Loucy (cell line): ENCODE data around the gene POMT2.
"Not testable (repeated sequence)": the region's sequence is repeated elsewhere in the genome, so short reads cannot be mapped to it uniquely, and the experiment has no call there.

Experiments
- H2AFZ ChIP-seq: fragments of 200-600 bp; sonication (generic); 2 replicates; pipeline ENCODE4 v1.6.0; 2016; ENCODE audit warnings: antibody characterized with exemption, mild to moderate bottlenecking, low read length, moderate library complexity
- H3F3A ChIP-seq: fragments of 200-600 bp; 2 replicates; pipeline ENCODE4 v1.6.0; 2016; ENCODE audit warnings: antibody characterized with exemption, low read depth, mild to moderate bottlenecking
- H3K27me3 ChIP-seq: fragments of 200-600 bp; sonication (generic); 2 replicates; pipeline ENCODE4 v1.6.1; 2014; ENCODE audit warnings: low read length, mild to moderate bottlenecking; ENCODE audit not compliant: insufficient read depth, poor library complexity, severe bottlenecking
- H3K36me3 ChIP-seq: fragments of 200-600 bp; sonication (generic); 2 replicates; pipeline ENCODE4 v1.6.1; 2016; ENCODE audit warnings: low read length; ENCODE audit not compliant: insufficient read depth
- H3K4me1 ChIP-seq: fragments of 200-600 bp; sonication (generic); 2 replicates; pipeline ENCODE4 v1.5.1; 2014; ENCODE audit warnings: low read length, mild to moderate bottlenecking; ENCODE audit not compliant: insufficient read depth, poor library complexity, severe bottlenecking
- H3K4me2 ChIP-seq: fragments of 200-600 bp; sonication (generic); 2 replicates; pipeline ENCODE4 v1.6.0; 2014; ENCODE audit warnings: antibody characterized with exemption, low read length, low read depth, mild to moderate bottlenecking; ENCODE audit not compliant: poor library complexity, severe bottlenecking
- H3K4me3 ChIP-seq: fragments of 200-600 bp; sonication (generic); 2 replicates; pipeline ENCODE4 v1.5.1; 2014; ENCODE audit warnings: low read length, mild to moderate bottlenecking, mixed read lengths; ENCODE audit not compliant: poor library complexity, severe bottlenecking
- H3K79me2 ChIP-seq: fragments of 200-600 bp; sonication (generic); 2 replicates; pipeline ENCODE4 v1.6.1; 2014; ENCODE audit warnings: low read length; ENCODE audit not compliant: insufficient read depth
- H3K9ac ChIP-seq: fragments of 200-600 bp; sonication (generic); 2 replicates; pipeline ENCODE4 v1.6.0; 2014; ENCODE audit warnings: mild to moderate bottlenecking, low read depth, low read length, moderate library complexity; ENCODE audit not compliant: poor library complexity, severe bottlenecking
- H3K9me2 ChIP-seq: fragments of 200-600 bp; sonication (generic); replicated peaks from 2 replicates; pipeline ENCODE4 v1.6.1; 2016; ENCODE audit warnings: low read depth, low read length, mixed read lengths
- H3K9me3 ChIP-seq: fragments of 200-600 bp; sonication (generic); 2 replicates; pipeline ENCODE4 v1.6.1; 2014; ENCODE audit warnings: mild to moderate bottlenecking, antibody characterized with exemption, low read length, low read depth; ENCODE audit not compliant: insufficient read depth
- H4K20me1 ChIP-seq: fragments of 200-600 bp; sonication (generic); 2 replicates; pipeline ENCODE4 v1.6.0; 2014; ENCODE audit warnings: antibody characterized with exemption, low read length, mild to moderate bottlenecking; ENCODE audit not compliant: insufficient read depth, poor library complexity, severe bottlenecking
- EZH2phosphoT487 ChIP-seq: fragments of 200-600 bp; IDR thresholded peaks from 2 replicates; pipeline ENCODE4 v1.6.1; 2018; ENCODE audit warnings: antibody characterized with exemption, mild to moderate bottlenecking, moderate library complexity, borderline replicate concordance
- TF ChIP-seq, protein P1 (sequence below): fragments of 200-600 bp; sonication (generic); conservative IDR thresholded peaks from 2 replicates; pipeline ENCODE4 v1.5.1; 2014; ENCODE audit warnings: mild to moderate bottlenecking, antibody characterized with exemption, low read length

The POMT2 gene

DNA sequence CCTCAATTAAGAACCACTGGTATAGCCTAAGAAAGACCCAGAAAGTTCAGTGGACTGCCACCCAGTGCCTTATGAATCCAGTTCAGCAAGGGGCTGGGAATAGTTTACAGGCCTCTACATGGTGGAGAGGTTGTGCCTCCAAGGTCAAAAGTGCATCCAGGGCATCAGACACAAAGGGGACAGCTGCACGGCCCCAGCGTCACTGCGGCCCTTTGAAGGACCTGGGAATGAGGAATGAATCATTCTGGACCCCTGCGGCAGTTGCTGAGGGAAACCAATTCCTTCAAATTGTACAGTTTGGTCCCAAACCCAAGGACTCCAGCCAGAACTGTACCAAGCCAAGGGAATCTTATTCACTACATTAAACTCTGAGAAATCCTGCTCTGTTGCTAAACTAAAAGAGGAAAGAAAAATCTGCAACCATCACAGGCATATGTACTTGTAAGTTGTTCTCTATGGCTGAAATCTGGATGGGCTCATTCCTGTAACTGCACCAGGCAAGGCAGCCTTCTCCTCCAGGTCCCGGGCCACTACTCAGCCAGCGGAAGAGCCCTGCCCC, 38.8 kb downstream of the POMT2 start:
- no peak overlapping the region for H3K4me3 ChIP-seq
- no peaks in the 10 kb centered on the region for H3F3A ChIP-seq
- TF ChIP-seq EZH2phosphoT487: no peak
- TF ChIP-seq, protein P1, sequence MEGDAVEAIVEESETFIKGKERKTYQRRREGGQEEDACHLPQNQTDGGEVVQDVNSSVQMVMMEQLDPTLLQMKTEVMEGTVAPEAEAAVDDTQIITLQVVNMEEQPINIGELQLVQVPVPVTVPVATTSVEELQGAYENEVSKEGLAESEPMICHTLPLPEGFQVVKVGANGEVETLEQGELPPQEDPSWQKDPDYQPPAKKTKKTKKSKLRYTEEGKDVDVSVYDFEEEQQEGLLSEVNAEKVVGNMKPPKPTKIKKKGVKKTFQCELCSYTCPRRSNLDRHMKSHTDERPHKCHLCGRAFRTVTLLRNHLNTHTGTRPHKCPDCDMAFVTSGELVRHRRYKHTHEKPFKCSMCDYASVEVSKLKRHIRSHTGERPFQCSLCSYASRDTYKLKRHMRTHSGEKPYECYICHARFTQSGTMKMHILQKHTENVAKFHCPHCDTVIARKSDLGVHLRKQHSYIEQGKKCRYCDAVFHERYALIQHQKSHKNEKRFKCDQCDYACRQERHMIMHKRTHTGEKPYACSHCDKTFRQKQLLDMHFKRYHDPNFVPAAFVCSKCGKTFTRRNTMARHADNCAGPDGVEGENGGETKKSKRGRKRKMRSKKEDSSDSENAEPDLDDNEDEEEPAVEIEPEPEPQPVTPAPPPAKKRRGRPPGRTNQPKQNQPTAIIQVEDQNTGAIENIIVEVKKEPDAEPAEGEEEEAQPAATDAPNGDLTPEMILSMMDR: no peak
- no peak overlapping the region for H3K4me2 ChIP-seq
- no peak overlapping the region for H2AFZ ChIP-seq
- H3K4me1 ChIP-seq: no peaks in the 10 kb centered on the region
- peaks cover 44% of the 10 kb centered on the region; the same call in 1 of the 2 replicates for H3K36me3 ChIP-seq
- H3K27me3 ChIP-seq: no peaks in the 10 kb centered on the region
- no peaks in the 10 kb centered on the region for H3K9me3 ChIP-seq
- no peaks in the 10 kb centered on the region for H4K20me1 ChIP-seq
- no peaks in the 10 kb centered on the region for H3K79me2 ChIP-seq
- no peak overlapping the region for H3K9ac ChIP-seq
- H3K9me2 ChIP-seq: no peaks in the 10 kb centered on the region

DNA sequence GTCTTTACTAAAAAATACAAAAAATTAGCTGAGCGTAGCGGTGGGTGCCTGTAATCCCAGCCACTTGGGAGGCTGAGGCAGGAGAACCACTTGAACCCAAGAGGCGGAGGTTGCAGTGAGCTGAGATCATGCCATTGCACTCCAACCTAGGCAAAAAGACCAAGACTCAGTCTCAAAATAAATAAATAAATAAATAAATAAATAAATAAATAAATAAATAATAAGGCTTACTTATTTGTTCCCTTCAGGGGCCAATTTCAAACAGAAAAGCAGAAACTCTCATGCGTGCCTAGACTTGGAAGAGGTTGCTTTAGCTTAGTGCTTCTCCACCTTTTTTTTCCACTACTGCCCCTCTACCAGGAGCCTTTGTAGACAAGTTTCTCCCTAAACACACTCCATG, 39.8 kb downstream of the POMT2 start:
- H3K4me1 ChIP-seq, H3F3A ChIP-seq, H3K4me3 ChIP-seq, H3K9ac ChIP-seq, H3K9me3 ChIP-seq, H3K4me2 ChIP-seq, H3K9me2 ChIP-seq, H3K27me3 ChIP-seq, H3K79me2 ChIP-seq, H4K20me1 ChIP-seq, H2AFZ ChIP-seq: not testable (repeated sequence)
- peaks cover 34% of the 10 kb centered on the region; the same call in 1 of the 2 replicates for H3K36me3 ChIP-seq

DNA sequence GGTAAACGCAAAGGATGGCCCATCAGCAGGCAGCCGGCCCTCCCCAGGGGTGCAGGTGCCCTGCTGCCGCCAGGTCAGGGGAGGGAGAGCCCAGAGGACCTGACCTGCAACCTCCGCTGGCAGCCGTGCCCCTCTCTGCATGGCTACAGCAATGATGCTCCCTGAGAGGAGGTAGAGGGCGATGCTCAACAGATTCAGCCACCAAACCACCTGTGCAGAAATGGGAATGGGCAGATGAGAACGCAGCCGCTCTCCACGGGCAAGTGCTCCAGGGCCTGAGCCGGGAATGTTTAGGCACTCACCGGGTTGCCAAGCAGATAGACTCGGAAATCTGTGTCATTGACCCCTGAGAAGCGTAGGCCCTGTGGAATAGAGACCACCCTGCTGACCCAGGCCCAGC, 41.0 kb downstream of the POMT2 start:
- no peaks in the 10 kb centered on the region for H3K9me3 ChIP-seq
- H2AFZ ChIP-seq: no peak overlapping the region
- no peaks in the 10 kb centered on the region for H3K79me2 ChIP-seq
- no peak overlapping the region for H3K9ac ChIP-seq
- H3K4me2 ChIP-seq: no peak overlapping the region
- no peaks in the 10 kb centered on the region for H3K9me2 ChIP-seq
- TF ChIP-seq, protein P1: no peak
- TF ChIP-seq EZH2phosphoT487: no peak
- peaks cover 22% of the 10 kb centered on the region; the same call in 1 of the 2 replicates for H3K36me3 ChIP-seq
- no peaks in the 10 kb centered on the region for H3K4me1 ChIP-seq
- no peaks in the 10 kb centered on the region for H4K20me1 ChIP-seq
- H3F3A ChIP-seq: no peaks in the 10 kb centered on the region
- H3K27me3 ChIP-seq: no peaks in the 10 kb centered on the region
- H3K4me3 ChIP-seq: no peak overlapping the region
